ENCODE results near the gene MBD3L5.
A peak's percentile ranks its signal among the peaks of the same experiment; 100 is the strongest.
"Not testable (repeated sequence)": the region's sequence is repeated elsewhere in the genome, so short reads cannot be mapped to it uniquely, and the experiment has no call there.

Gene MBD3L5

GRCh38 chr19:7063764-7064418 lies 33.5 kb downstream of the MBD3L5 start:
- H3K36me3 ChIP-seq: no peaks in the 10 kb centered on the region
- H3K4me3 ChIP-seq (ENCODE audit: low read depth in 1 of 2, low read length in 1 of 2): no peak overlapping the region
- peaks cover 0 to 4% of the 10 kb centered on the region in 2 experiments for H3K4me1 ChIP-seq (ENCODE audit: control insufficient read depth in 1 of 2, insufficient read depth in 1 of 2, low read depth in 1 of 2, low read length in 1 of 2)
- no peak overlapping the region for H3K27ac ChIP-seq
- H3K9me3 ChIP-seq: no peaks in the 10 kb centered on the region
- H3K27me3 ChIP-seq: no peaks in the 10 kb centered on the region
- TF ChIP-seq, protein P1, sequence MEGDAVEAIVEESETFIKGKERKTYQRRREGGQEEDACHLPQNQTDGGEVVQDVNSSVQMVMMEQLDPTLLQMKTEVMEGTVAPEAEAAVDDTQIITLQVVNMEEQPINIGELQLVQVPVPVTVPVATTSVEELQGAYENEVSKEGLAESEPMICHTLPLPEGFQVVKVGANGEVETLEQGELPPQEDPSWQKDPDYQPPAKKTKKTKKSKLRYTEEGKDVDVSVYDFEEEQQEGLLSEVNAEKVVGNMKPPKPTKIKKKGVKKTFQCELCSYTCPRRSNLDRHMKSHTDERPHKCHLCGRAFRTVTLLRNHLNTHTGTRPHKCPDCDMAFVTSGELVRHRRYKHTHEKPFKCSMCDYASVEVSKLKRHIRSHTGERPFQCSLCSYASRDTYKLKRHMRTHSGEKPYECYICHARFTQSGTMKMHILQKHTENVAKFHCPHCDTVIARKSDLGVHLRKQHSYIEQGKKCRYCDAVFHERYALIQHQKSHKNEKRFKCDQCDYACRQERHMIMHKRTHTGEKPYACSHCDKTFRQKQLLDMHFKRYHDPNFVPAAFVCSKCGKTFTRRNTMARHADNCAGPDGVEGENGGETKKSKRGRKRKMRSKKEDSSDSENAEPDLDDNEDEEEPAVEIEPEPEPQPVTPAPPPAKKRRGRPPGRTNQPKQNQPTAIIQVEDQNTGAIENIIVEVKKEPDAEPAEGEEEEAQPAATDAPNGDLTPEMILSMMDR (IDR thresholded peaks at IDR 0.05): no peak

DNA sequence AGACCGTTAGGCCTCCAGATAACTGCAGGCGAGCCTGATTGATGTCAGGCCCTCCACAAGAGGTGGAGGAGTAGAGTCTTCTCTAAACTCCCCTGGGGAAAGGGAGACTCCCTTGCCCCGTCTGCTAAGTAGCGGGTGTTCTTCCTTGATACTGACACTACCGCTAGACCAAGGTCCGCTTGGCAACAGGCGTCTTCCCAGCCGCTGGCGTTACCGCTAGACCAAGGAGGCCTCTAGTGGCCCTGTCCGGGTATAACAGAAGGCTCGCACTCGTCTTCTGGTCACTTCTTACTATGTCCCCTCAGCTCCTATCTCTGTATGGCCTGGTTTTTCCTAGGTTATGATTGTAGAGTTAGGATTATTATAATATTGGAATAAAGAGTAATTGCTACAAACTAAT lies 36.7 kb downstream of the MBD3L5 start:
- H3K9me3 ChIP-seq; H3K4me3 ChIP-seq (ENCODE audit: low read depth in 1 of 2, low read length in 1 of 2); H3K27me3 ChIP-seq; H3K27ac ChIP-seq: not testable (repeated sequence)
- Histone ChIP-seq H3K36me3 (peaks cover 10% of the 10 kb centered on the region), H3K4me1 (ENCODE audit: control insufficient read depth in 1 of 2, insufficient read depth in 1 of 2, low read depth in 1 of 2, low read length in 1 of 2) (peaks cover 10 to 20% of the 10 kb centered on the region in 2 experiments)

GRCh38 chr19:7067716-7068115 lies 37.3 kb downstream of the MBD3L5 start:
- H3K36me3 ChIP-seq: peaks cover 16% of the 10 kb centered on the region
- no peak overlapping the region for H3K4me3 ChIP-seq (ENCODE audit: low read depth in 1 of 2, low read length in 1 of 2)
- H3K9me3 ChIP-seq: no peaks in the 10 kb centered on the region
- TF ChIP-seq, protein P1 (IDR thresholded peaks at IDR 0.05): no peak
- H3K27ac ChIP-seq: no peak overlapping the region
- no peaks in the 10 kb centered on the region for H3K27me3 ChIP-seq
- H3K4me1 ChIP-seq (ENCODE audit: control insufficient read depth in 1 of 2, insufficient read depth in 1 of 2, low read depth in 1 of 2, low read length in 1 of 2): peaks cover 10 to 20% of the 10 kb centered on the region in 2 experiments

GRCh38 chr19:7068599-7068998 lies 38.2 kb downstream of the MBD3L5 start:
- Histone ChIP-seq H3K4me3 (ENCODE audit: low read depth in 1 of 2, low read length in 1 of 2) (peak overlapping the region; percentile 90 to 97), H3K27ac (peak overlapping the region; percentile 90), H3K36me3 (peaks cover 25% of the 10 kb centered on the region), H3K4me1 (ENCODE audit: control insufficient read depth in 1 of 2, insufficient read depth in 1 of 2, low read depth in 1 of 2, low read length in 1 of 2) (peaks cover 10 to 20% of the 10 kb centered on the region in 2 experiments), H3K9me3 (no peaks in the 10 kb centered on the region), H3K27me3 (no peaks in the 10 kb centered on the region)
- TF ChIP-seq, protein P1 (IDR thresholded peaks at IDR 0.05): no peak

GRCh38 chr19:7069042-7069903 lies 38.9 kb downstream of the MBD3L5 start, which contains the start of gene ZNF557:
ZNF557 (plus strand) TSS chr19:7069703; CDS start chr19:7075075, 5,372 bp downstream.
- peak within 1 kb of the TSS; percentile 90 to 97 for H3K4me3 ChIP-seq (ENCODE audit: low read depth in 1 of 2, low read length in 1 of 2)
- TF ChIP-seq, protein P1 (IDR thresholded peaks at IDR 0.05): peak; percentile 41

GRCh38 chr19:7069904-7070226 lies 39.5 kb downstream of the MBD3L5 start:
- Histone ChIP-seq H3K4me3 (ENCODE audit: low read depth in 1 of 2, low read length in 1 of 2) (peak overlapping the region; percentile 90 to 97), H3K27ac (peak overlapping the region; percentile 90), H3K9me3 (no peaks in the 10 kb centered on the region), H3K27me3 (no peaks in the 10 kb centered on the region), H3K4me1 (ENCODE audit: control insufficient read depth in 1 of 2, insufficient read depth in 1 of 2, low read depth in 1 of 2, low read length in 1 of 2) (peaks cover 10 to 20% of the 10 kb centered on the region in 2 experiments), H3K36me3 (peaks cover 38% of the 10 kb centered on the region)
- TF ChIP-seq, protein P1 (IDR thresholded peaks at IDR 0.05): no peak

More at GRCh38 chr19:7069042-7069903, 38.9 kb downstream of the MBD3L5 start, which contains the start of gene ZNF557:
- Histone ChIP-seq H3K36me3 (peaks cover 32% of the 10 kb centered on the region), H3K4me1 (ENCODE audit: control insufficient read depth in 1 of 2, insufficient read depth in 1 of 2, low read depth in 1 of 2, low read length in 1 of 2) (peaks cover 10 to 20% of the 10 kb centered on the region in 2 experiments), H3K27me3 (no peaks in the 10 kb centered on the region), H3K27ac (peak within 1 kb of the TSS; percentile 90), H3K9me3 (no peaks in the 10 kb centered on the region)
